Measurements from ENCODE around the gene GARNL3. TPM values are rescaled to one million over a fixed set of nuclear protein-coding genes. Genes with fewer than 3 reads are reported as not detected.

Gene GARNL3
- total RNA-seq, 4 donors from 2014 or later = 11.9 to 19.1 (median 16.5) TPM

DNA sequence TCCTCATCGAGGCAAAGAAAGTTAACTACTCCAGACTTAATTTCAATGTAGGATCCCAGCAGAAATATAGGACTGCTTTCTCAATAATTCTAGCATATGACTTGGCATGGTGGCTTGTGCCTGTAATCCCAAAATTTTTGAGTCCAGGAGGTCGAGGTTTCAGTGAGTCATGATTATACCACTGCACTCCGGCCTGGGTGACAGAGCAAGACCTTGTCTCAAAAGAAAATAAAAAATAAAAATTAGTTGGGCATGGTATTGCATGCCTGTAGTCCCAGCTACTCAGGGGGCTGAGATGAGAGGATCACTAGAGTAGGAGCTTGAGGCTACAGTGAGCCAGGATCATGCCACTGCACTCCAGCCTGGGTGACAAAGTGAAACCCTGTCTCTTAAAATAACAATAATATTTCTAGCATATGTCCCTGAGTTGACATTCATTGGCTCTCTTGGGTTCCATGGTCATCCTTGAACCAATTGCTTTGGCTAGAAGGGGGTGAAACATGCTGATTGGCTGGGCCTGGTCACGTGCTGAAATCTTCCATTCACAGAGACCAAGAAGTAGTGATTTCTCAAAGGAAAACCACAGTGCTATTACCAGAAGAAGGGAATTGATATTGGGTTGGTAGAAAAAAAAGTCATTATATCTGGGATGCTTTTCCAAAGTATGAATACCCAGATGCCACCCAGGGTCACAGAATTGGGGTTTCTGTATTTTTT, 31.6 kb upstream of the GARNL3 start:
- DNase-seq (ENCODE audit: low spot score in 2 of 2) = no peak
- no peak overlapping the region for H3K4me3 ChIP-seq (ENCODE audit: low read depth, poor library complexity, severe bottlenecking)
- TF ChIP-seq POLR2A (IDR thresholded peaks at IDR 0.05) = no peak
- TF ChIP-seq, protein P1, sequence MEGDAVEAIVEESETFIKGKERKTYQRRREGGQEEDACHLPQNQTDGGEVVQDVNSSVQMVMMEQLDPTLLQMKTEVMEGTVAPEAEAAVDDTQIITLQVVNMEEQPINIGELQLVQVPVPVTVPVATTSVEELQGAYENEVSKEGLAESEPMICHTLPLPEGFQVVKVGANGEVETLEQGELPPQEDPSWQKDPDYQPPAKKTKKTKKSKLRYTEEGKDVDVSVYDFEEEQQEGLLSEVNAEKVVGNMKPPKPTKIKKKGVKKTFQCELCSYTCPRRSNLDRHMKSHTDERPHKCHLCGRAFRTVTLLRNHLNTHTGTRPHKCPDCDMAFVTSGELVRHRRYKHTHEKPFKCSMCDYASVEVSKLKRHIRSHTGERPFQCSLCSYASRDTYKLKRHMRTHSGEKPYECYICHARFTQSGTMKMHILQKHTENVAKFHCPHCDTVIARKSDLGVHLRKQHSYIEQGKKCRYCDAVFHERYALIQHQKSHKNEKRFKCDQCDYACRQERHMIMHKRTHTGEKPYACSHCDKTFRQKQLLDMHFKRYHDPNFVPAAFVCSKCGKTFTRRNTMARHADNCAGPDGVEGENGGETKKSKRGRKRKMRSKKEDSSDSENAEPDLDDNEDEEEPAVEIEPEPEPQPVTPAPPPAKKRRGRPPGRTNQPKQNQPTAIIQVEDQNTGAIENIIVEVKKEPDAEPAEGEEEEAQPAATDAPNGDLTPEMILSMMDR (IDR thresholded peaks at IDR 0.05) = no peak
- intact Hi-C loops (cut with DNase I; ENCODE audit: low total_unique reads) = no loop called here
- WGBS, 2 donors = 69 to 78% methylated on average over 4 of the region's 4 CpGs

DNA sequence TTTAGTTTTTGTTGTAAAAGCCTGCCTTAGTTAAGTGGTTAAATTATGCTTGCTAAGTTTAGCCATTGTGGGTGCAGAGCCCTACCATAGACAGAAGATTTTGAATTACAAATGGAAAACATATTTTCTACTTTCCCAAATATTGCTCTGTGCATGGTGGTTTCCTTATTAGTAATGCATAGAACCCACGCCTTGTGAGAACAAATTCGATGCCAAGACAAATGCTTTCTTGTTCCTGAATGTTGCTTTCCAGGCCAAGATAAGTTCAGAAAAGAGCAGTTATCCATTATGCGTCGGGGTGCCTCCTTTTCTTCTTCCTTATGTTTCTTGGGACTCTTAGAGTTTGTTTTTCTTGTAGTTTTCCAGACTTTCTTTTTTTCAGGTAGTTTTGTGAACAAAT, 31.0 kb upstream of the GARNL3 start:
- no peak overlapping the region for H3K4me3 ChIP-seq (ENCODE audit: low read depth, poor library complexity, severe bottlenecking)
- TF ChIP-seq, protein P1 (IDR thresholded peaks at IDR 0.05) = no peak
- TF ChIP-seq POLR2A (IDR thresholded peaks at IDR 0.05) = no peak
- intact Hi-C loops (cut with DNase I; ENCODE audit: low total_unique reads) = no loop called here
- WGBS, 2 donors = 18 to 26% methylated on average over 4 of the region's 4 CpGs
- DNase-seq (ENCODE audit: low spot score in 2 of 2) = no peak

DNA sequence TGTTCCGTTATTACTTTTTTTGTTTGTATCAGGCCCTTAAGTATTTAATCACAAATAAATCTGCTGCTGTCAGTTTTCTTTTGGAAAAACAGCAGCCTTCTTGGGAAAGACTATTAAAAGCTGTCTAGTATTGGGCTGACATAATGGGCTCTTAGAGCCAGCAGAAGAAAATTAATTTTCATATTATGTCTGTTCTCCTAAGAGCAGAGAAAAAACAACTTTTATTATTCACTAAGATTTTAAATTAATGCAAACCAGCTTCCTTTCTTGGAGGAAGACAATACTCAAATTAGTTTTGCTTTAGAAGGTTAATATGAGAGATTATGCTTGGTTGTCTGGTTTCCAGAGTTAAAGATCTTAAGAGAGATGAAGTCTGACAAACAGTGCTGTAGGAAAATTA, 30.6 kb upstream of the GARNL3 start:
- no peak overlapping the region for H3K4me3 ChIP-seq (ENCODE audit: low read depth, poor library complexity, severe bottlenecking)
- no peak for DNase-seq (ENCODE audit: low spot score in 2 of 2)
- TF ChIP-seq POLR2A (IDR thresholded peaks at IDR 0.05) = no peak
- TF ChIP-seq, protein P1 (IDR thresholded peaks at IDR 0.05) = no peak
- WGBS, 2 donors = 34 to 46% methylated on average over 1 of the region's 1 CpG
- intact Hi-C loops (cut with DNase I; ENCODE audit: low total_unique reads) = no loop called here

DNA sequence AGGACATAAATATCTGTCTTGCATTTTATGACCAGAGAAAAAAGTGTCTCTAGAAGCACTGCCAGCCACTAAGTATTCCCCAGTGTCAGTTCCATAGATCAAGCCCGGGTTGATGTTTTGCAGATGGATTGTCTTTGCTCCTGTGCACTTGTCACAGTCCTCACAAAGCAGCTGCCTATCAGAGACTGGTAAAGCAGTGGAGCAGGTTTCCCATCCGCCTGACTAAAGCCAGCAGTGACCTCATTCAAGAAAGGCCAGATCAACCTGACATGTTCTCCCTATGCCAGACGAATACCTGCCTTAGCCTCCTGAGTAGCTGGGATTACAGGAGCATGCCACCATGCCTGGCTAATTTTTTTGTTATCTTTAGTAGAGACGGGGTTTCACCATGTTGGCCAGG, 26.8 kb upstream of the GARNL3 start:
- H3K4me3 ChIP-seq (ENCODE audit: low read depth, poor library complexity, severe bottlenecking) = no peak overlapping the region
- TF ChIP-seq, protein P1 (IDR thresholded peaks at IDR 0.05) = no peak
- no peak for TF ChIP-seq POLR2A (IDR thresholded peaks at IDR 0.05)
- WGBS, 2 donors = 75 to 76% methylated on average over 4 of the region's 4 CpGs
- intact Hi-C loops (cut with DNase I; ENCODE audit: low total_unique reads) = no loop called here
- DNase-seq (ENCODE audit: low spot score in 2 of 2) = no peak

DNA sequence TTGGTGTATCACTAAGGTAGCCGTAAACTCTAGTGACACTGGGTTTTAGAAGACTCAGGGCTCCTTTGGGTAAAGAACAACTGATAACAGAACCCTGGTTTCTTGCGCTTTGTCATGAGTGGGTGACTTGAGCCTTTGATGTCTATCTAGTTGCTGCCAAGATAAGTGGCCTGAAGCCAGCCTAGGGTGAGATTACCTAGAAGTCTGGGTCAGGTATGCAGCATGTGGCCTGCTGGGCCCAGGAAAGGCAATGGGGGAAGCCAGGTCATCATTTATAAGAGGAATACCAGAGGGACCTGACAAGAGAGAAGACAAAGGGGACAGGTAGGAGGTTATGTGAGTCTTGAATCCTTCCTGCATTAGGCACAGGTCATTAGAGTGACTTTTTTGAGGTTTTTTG, 23.2 kb upstream of the GARNL3 start:
- no peak for DNase-seq (ENCODE audit: low spot score in 2 of 2)
- intact Hi-C loops (cut with DNase I; ENCODE audit: low total_unique reads) = no loop called here
- WGBS, 2 donors = 94 to 95% methylated on average over 2 of the region's 2 CpGs
- no peak for TF ChIP-seq POLR2A (IDR thresholded peaks at IDR 0.05)
- TF ChIP-seq, protein P1 (IDR thresholded peaks at IDR 0.05) = no peak
- H3K4me3 ChIP-seq (ENCODE audit: low read depth, poor library complexity, severe bottlenecking) = no peak overlapping the region
